GM12891 (cell line): Measurements from ENCODE around the gene SLC24A3.

ENCODE experiments used
- PAX5 ChIP-seq: IDR thresholded peaks from 2 replicates; pipeline ENCODE4 v1.6.1; 2011; ENCODE audit warnings: low read length, moderate library complexity, mild to moderate bottlenecking; ENCODE audit not compliant: insufficient read depth, severe bottlenecking
- POLR2A ChIP-seq: IDR thresholded peaks from 2 replicates; pipeline ENCODE4 v1.6.1; 2011; ENCODE audit warnings: low read depth, low read length, control low read depth
- POLR2AphosphoS5 ChIP-seq: IDR thresholded peaks from 2 replicates; pipeline ENCODE4 v1.6.1; 2011; ENCODE audit warnings: low read depth, low read length, control low read depth
- POU2F2 ChIP-seq: IDR thresholded peaks from 2 replicates; pipeline ENCODE4 v1.6.1; 2011; ENCODE audit warnings: low read depth, mild to moderate bottlenecking, control low read depth, low read length, moderate library complexity
- TAF1 ChIP-seq: IDR thresholded peaks from 2 replicates; pipeline ENCODE4 v1.6.1; 2011; ENCODE audit warnings: low read depth, low read length, control low read depth

DNA sequence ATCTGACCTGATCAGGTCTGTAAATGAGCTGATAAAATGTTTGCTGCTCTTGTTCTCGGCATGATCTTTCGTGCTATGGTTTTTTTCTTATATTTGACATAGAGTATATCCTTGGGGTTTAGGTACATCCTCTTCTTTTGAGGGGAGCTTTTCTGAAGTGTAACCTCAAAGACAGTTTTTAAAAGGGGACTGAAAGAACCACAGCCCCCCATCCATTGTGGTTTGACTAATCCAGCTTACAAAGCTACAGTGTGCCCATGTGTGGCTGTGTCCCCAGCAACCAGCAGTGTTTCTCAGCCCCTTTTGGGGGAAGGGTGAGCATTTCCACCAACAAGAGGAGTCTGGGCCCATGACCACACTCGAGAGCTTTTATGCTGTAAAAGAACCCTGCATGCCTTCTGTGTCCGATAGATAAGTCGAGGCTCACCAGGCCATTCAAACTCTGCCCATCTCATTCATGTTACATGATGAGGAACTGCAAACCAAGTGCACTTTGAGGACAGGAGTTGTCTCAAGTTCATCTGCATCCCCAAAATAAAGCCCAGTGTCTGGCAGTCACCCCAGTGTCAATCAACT, 266.0 kb downstream of the SLC24A3 start:
- TF ChIP-seq POLR2A (no peak), POLR2AphosphoS5 (no peak), TAF1 (no peak), PAX5 (no peak), POU2F2 (no peak)
